ENCODE results near the gene TNIK.

DNA sequence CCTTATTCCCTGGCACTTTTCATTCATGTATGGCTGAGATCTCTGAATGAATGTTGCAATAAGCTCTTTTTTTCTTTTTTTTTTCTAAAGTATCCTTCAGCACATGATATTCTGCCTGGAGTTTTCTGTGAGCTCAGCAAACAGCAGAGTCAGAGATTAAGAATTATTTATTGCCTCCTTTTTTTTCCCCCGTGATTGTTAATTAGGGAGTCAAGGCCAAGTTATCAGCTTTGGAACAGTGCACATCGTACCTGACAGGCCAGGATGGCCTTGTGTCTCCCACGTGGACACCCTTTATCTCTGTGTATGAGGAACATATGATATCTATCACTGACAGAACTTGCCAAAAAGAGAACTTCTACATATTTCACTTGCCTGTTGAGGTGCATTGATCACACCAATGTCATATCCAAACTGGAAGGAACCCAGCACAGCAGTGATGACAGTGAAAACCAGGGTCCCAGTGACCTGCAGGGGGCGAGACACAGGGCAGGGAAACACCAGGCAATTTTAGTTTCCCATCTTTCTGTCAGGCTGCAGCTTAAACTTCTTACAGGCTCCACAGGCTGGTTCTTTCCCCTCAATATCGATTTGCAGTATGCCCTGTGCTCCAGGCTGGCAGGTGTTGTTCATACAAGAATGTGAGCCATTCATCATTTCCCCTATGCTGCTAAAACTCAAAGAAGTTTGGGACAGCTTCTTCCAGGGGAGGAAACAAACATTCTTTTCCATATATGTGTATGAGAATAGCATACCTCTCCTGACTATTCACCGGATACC lies 441.9 kb downstream of the TNIK start:
- TF ChIP-seq, protein P1, sequence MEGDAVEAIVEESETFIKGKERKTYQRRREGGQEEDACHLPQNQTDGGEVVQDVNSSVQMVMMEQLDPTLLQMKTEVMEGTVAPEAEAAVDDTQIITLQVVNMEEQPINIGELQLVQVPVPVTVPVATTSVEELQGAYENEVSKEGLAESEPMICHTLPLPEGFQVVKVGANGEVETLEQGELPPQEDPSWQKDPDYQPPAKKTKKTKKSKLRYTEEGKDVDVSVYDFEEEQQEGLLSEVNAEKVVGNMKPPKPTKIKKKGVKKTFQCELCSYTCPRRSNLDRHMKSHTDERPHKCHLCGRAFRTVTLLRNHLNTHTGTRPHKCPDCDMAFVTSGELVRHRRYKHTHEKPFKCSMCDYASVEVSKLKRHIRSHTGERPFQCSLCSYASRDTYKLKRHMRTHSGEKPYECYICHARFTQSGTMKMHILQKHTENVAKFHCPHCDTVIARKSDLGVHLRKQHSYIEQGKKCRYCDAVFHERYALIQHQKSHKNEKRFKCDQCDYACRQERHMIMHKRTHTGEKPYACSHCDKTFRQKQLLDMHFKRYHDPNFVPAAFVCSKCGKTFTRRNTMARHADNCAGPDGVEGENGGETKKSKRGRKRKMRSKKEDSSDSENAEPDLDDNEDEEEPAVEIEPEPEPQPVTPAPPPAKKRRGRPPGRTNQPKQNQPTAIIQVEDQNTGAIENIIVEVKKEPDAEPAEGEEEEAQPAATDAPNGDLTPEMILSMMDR (conservative IDR thresholded peaks at IDR 0.05) = peak; percentile 43
- no peak for TF ChIP-seq ZFX (IDR thresholded peaks at IDR 0.05)
